ENCODE data around the gene MCTS1.

- TF ChIP-seq POLR2A (IDR thresholded peaks at IDR 0.05), result no peak
- TF ChIP-seq, protein P1, sequence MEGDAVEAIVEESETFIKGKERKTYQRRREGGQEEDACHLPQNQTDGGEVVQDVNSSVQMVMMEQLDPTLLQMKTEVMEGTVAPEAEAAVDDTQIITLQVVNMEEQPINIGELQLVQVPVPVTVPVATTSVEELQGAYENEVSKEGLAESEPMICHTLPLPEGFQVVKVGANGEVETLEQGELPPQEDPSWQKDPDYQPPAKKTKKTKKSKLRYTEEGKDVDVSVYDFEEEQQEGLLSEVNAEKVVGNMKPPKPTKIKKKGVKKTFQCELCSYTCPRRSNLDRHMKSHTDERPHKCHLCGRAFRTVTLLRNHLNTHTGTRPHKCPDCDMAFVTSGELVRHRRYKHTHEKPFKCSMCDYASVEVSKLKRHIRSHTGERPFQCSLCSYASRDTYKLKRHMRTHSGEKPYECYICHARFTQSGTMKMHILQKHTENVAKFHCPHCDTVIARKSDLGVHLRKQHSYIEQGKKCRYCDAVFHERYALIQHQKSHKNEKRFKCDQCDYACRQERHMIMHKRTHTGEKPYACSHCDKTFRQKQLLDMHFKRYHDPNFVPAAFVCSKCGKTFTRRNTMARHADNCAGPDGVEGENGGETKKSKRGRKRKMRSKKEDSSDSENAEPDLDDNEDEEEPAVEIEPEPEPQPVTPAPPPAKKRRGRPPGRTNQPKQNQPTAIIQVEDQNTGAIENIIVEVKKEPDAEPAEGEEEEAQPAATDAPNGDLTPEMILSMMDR (IDR thresholded peaks at IDR 0.05), result no peak
Measured at GRCh38 chrX:120642871-120643270, 39.0 kb downstream of the MCTS1 start.
